HFFc6 (cell line): ENCODE measurements around the gene TAGAP. TPM values are rescaled to one million over a fixed set of nuclear protein-coding genes. Genes with fewer than 3 reads are reported as not detected.

Experiments used
- DNase-seq: peaks from one replicate; pipeline ENCODE4 v3.0.0-alpha.2; 2018
- H3K27ac Mint-ChIP-seq: 2 replicates; pipeline ENCODE4 v1.8.0; 2020; ENCODE audit warnings: mild to moderate bottlenecking, mixed read lengths
- H3K27me3 Mint-ChIP-seq: 2 replicates; pipeline ENCODE4 v1.8.0; 2021; ENCODE audit warnings: mild to moderate bottlenecking, moderate library complexity, mixed read lengths; ENCODE audit not compliant: insufficient read depth
- H3K36me3 Mint-ChIP-seq: 2 replicates; pipeline ENCODE4 v1.8.0; 2021; ENCODE audit warnings: low read depth, mixed read lengths
- H3K4me1 Mint-ChIP-seq: 2 replicates; pipeline ENCODE4 v1.8.0; 2020; ENCODE audit warnings: low read depth, mixed read lengths
- H3K4me3 Mint-ChIP-seq: 2 replicates; pipeline ENCODE4 v1.8.0; 2020; ENCODE audit warnings: mild to moderate bottlenecking, moderate library complexity, mixed read lengths
- H3K9me3 Mint-ChIP-seq: 2 replicates; pipeline ENCODE4 v1.8.0; 2020; ENCODE audit warnings: mild to moderate bottlenecking, mixed read lengths
- long read RNA-seq: library from polyadenylated mRNA; unstranded; transcript quantifications from one replicate; pipeline ENCODE4 v2.0.0, GENCODE V29; 2019
- total RNA-seq, 6 experiments: library from RNA; stranded (reverse); fragmentation: NEBNext Ultra II Directional; extraction: Animal tissue kit (Norgen Biotek cat#: 25700); gene quantifications; 2 replicates in 1 of 6; 3 replicates in 5 of 6; pipeline ENCODE4 v1.2.3, GENCODE V29; 2021
- TF ChIP-seq, protein P1 (sequence below): fragments of 200-600 bp; sonication (generic); IDR thresholded peaks from 2 replicates; pipeline ENCODE4 v1.5.0; 2021; ENCODE audit warnings: antibody characterized with exemption, mild to moderate bottlenecking

Gene TAGAP, protein sequence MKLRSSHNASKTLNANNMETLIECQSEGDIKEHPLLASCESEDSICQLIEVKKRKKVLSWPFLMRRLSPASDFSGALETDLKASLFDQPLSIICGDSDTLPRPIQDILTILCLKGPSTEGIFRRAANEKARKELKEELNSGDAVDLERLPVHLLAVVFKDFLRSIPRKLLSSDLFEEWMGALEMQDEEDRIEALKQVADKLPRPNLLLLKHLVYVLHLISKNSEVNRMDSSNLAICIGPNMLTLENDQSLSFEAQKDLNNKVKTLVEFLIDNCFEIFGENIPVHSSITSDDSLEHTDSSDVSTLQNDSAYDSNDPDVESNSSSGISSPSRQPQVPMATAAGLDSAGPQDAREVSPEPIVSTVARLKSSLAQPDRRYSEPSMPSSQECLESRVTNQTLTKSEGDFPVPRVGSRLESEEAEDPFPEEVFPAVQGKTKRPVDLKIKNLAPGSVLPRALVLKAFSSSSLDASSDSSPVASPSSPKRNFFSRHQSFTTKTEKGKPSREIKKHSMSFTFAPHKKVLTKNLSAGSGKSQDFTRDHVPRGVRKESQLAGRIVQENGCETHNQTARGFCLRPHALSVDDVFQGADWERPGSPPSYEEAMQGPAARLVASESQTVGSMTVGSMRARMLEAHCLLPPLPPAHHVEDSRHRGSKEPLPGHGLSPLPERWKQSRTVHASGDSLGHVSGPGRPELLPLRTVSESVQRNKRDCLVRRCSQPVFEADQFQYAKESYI
- not detected for total RNA-seq
- long read RNA-seq, result 0 reads

DNA sequence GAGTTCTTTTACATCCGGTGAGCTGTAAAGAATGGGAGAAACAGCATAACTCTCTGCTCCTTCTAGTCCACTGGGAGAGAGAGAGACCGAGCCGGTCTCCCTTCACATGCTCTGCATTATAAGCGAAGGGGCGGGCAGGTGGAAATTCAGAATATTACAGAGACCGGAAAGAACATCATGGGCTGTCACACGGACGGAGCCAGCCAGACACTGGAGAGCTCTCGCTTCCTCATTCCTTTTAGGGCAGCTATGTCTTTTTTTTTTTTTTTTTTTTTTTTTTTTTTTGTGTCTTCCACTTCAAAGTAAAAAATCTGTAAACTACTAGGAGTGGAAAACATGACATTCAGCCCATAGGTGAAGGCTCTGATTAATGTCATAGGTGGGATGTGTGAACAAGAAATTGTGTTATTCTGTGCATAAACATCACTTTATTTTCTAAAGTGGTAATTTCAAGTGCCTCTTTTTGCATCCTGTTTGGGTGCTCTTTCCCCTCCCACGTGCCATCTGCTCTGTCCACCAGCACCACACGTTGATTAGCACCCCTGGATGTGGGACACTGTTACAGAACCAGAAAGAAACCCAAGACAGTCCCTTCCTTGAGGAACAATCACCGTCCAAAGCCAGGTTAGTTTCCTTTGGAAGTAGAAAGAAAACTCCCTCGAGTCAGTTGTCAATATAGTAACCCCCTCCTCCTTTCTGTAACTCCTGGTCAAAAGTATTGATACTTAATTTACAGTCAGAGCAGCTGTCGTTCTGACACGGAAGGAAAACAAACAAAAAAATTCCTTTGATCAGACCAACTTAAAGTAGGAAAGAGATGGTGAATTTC lies at the start of gene TAGAP:
Gene TAGAP, minus strand, starts transcription at position 93 of the 829 bp plus-strand sequence. CDS start 845 bp downstream, outside the sequence.
- peaks cover 6% of the 10 kb centered on the region; the same call in 1 of the 2 replicates for H3K4me1 Mint-ChIP-seq
- H3K9me3 Mint-ChIP-seq, result no peaks in the 10 kb centered on the region
- H3K27me3 Mint-ChIP-seq, result peaks cover 55% of the 10 kb centered on the region
- H3K36me3 Mint-ChIP-seq, result no peaks in the 10 kb centered on the region
- TF ChIP-seq, protein P1, sequence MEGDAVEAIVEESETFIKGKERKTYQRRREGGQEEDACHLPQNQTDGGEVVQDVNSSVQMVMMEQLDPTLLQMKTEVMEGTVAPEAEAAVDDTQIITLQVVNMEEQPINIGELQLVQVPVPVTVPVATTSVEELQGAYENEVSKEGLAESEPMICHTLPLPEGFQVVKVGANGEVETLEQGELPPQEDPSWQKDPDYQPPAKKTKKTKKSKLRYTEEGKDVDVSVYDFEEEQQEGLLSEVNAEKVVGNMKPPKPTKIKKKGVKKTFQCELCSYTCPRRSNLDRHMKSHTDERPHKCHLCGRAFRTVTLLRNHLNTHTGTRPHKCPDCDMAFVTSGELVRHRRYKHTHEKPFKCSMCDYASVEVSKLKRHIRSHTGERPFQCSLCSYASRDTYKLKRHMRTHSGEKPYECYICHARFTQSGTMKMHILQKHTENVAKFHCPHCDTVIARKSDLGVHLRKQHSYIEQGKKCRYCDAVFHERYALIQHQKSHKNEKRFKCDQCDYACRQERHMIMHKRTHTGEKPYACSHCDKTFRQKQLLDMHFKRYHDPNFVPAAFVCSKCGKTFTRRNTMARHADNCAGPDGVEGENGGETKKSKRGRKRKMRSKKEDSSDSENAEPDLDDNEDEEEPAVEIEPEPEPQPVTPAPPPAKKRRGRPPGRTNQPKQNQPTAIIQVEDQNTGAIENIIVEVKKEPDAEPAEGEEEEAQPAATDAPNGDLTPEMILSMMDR, result no peak
- DNase-seq, result no peak
- H3K27ac Mint-ChIP-seq, result no peak within 1 kb of the TSS
- H3K4me3 Mint-ChIP-seq, result no peak within 1 kb of the TSS

DNA sequence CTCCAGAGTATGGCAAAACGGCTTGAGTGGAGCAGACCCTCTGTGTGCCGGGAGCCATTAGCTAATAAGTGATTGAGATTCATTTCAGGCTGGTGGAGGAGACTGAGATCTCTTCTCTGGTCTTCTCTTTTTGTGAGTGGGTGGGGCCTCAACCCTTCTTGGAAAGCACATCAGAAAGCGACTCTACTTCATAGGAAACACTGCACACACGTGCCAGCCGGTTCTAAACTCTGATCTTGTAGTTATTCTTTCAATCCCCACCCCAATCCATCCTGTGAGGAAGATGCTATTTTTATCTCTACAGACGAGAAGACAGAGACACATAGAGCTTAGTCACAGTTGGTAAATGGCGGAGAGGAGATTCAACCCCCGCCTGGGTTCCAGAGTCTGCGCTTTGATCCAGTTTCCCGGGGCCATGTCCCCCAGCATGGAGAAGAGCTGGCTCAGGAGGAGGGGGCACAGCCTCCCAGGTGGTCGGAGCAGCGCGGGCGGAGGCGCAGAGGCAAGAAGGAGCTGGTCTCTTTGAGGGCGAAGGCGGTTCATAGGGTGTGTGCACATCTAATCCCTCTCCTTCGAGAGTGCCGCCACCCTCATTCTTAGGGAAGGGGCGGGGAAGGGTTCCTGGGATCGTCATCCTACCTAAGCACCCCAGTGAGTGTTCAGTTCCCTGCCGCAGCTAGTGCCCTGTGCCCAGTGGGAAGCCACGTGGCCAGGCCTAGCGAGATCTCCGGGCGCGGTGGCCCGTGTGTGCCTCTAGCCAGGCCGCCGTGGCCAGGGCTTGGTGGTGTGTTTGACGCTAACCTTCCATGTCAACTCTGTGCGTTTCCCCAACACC lies 49.0 kb upstream of the TAGAP start:
- TF ChIP-seq, protein P1, result no peak
- Mint-ChIP-seq H3K36me3 (no peaks in the 10 kb centered on the region), H3K9me3 (no peaks in the 10 kb centered on the region), H3K27ac (no peak overlapping the region), H3K4me1 (no peaks in the 10 kb centered on the region; the same call in 1 of the 2 replicates), H3K4me3 (no peak overlapping the region), H3K27me3 (peaks cover 27% of the 10 kb centered on the region)
- DNase-seq, result no peak

DNA sequence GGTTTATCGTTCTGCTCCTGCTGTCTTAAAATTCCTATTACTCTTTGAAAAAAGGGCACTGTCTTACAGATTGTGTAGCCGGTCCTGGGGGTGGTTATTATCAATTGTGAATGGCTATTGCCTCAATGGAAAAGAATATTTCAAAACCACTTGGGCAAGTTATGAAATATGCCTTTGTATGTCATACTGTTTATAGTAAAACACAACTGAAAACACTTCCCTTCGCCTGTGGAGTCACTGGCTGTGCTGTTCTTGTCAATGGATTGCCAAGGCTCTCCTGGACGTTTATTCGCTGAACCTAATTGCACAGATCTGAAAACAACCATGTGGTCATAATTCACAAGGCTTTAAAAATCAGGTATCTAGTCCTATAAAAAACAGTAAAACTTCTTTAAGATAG lies 47.8 kb upstream of the TAGAP start:
- Mint-ChIP-seq H3K4me3 (no peak overlapping the region), H3K4me1 (no peaks in the 10 kb centered on the region; the same call in 1 of the 2 replicates), H3K36me3 (no peaks in the 10 kb centered on the region), H3K9me3 (no peaks in the 10 kb centered on the region), H3K27ac (no peak overlapping the region), H3K27me3 (peaks cover 26% of the 10 kb centered on the region)
- DNase-seq, result no peak
- TF ChIP-seq, protein P1, result no peak

DNA sequence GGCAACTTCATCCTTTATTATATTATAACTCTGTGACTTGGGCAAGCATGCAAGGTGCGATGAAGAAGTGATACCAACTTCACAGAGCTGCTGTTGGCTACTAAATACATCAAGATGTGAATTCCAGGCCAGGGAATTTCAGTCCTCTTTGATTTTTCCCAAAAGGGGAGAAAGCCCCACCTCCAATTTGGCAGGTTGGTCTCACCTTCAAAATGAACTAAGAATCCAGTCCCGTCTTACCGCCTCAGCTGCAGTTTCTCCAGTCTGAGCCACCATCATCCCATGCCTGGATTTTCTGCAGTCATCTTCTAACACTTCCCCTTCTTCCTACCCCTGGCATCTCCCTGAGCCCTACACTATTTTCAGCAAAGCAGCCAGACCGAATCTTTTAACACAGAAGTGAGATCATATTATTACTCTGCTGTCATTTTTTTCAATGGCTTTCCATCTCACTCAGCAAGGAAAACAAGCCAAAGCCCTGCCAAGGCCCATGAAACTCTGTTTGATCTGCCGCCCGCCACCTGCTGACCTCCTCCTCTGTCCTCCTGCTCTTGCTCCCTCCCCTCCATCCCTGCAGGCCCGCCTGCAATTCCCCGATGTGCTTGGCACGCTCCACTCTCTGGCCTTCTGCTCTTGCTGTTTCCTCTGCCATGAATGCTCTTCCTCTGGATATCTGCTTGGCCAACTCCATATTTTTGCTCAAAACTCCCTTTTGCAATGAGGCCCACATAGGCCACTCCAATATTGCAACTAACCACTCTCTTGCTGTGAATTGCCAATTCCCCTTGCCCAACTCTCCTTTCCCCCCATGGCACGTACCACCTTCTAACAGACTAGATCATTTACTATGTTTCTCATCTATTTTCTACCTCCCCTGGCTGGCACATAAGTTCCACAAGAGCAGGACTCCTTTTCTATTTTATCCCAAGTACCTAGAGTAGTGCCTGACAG lies 46.0 kb upstream of the TAGAP start:
- Mint-ChIP-seq H3K9me3 (no peaks in the 10 kb centered on the region), H3K27me3 (peaks cover 21% of the 10 kb centered on the region)

More for the DNA sequence above, 46.0 kb upstream of the TAGAP start:
- Mint-ChIP-seq H3K4me3 (no peak overlapping the region), H3K4me1 (no peaks in the 10 kb centered on the region; the same call in 1 of the 2 replicates), H3K36me3 (no peaks in the 10 kb centered on the region), H3K27ac (no peak overlapping the region)
- no peak for DNase-seq
- TF ChIP-seq, protein P1, result no peak
